CD4-positive, alpha-beta T cell treated with Interleukin-10 for 1 hour (primary cell): ENCODE measurements around the gene CAD.
"Not testable (repeated sequence)": the region's sequence is repeated elsewhere in the genome, so short reads cannot be mapped to it uniquely, and the experiment has no call there.

Experiments used
- DNase-seq: peaks from one replicate; pipeline ENCODE4 v3.0.0-alpha.2; 2020

Gene CAD

GRCh38 chr2:27217173-27218121 lies at the start of gene CAD:
Gene CAD, plus strand, starts transcription at chr2:27217369. Its CDS starts 183 bp downstream, at chr2:27217552.
- DNase-seq: peak; percentile 88

GRCh38 chr2:27170581-27171337 lies 46.4 kb upstream of the CAD start:
- no peak for DNase-seq

- no peak for DNase-seq
These were observed 45.8 kb upstream of the CAD start for GRCh38 chr2:27171351-27171848.

GRCh38 chr2:27174638-27175037 lies 42.5 kb upstream of the CAD start:
- DNase-seq: no peak

- no peak for DNase-seq
These were observed 41.8 kb upstream of the CAD start for GRCh38 chr2:27175330-27175729.

- not testable (repeated sequence) for DNase-seq
These were observed 41.4 kb upstream of the CAD start for GRCh38 chr2:27175781-27176180.

- no peak for DNase-seq
These were observed 39.5 kb upstream of the CAD start for GRCh38 chr2:27177441-27178351.

GRCh38 chr2:27178469-27178868 lies 38.7 kb upstream of the CAD start:
- DNase-seq: no peak

- no peak for DNase-seq
These were observed 37.7 kb upstream of the CAD start for GRCh38 chr2:27179344-27180000.

GRCh38 chr2:27182346-27182745 lies 34.8 kb upstream of the CAD start:
- DNase-seq: no peak

GRCh38 chr2:27184115-27184514 lies 33.1 kb upstream of the CAD start:
- no peak for DNase-seq

- DNase-seq: no peak
These were observed 31.7 kb upstream of the CAD start for GRCh38 chr2:27185331-27186026.

GRCh38 chr2:27186613-27187345 lies 30.4 kb upstream of the CAD start:
- DNase-seq: no peak

- no peak for DNase-seq
These were observed 27.2 kb upstream of the CAD start for GRCh38 chr2:27189989-27190388.

- peak; percentile 66 for DNase-seq
These were observed 25.9 kb upstream of the CAD start for GRCh38 chr2:27191070-27191829.

GRCh38 chr2:27194538-27195354 lies 22.4 kb upstream of the CAD start:
- no peak for DNase-seq

GRCh38 chr2:27195799-27196198 lies 21.4 kb upstream of the CAD start:
- not testable (repeated sequence) for DNase-seq

- not testable (repeated sequence) for DNase-seq
These were observed 19.1 kb upstream of the CAD start for GRCh38 chr2:27198068-27198467.

- DNase-seq: no peak
These were observed 18.5 kb upstream of the CAD start for GRCh38 chr2:27198627-27199026.
